Sigmoid colon (tissue), 4 donors: ENCODE results near the gene GRM1.

ENCODE experiments used
- EP300 ChIP-seq, 4 donors: sonication (generic); formaldehyde crosslinking; IDR thresholded peaks; one replicate each; pipeline ENCODE4 v1.6.1; 2017; ENCODE audit warnings: antibody characterized with exemption in 4 of 4
- TF ChIP-seq, protein P1 (sequence below), 4 experiments: fragments of 450-650 bp in 3 of 4; fragments of 200-600 bp in 1 of 4; IDR thresholded peaks; one replicate each; pipeline ENCODE4 v1.5.1; 2016 to 2019; ENCODE audit warnings: antibody characterized with exemption in 4 of 4, mild to moderate bottlenecking in 3 of 4, moderate library complexity in 2 of 4

DNA sequence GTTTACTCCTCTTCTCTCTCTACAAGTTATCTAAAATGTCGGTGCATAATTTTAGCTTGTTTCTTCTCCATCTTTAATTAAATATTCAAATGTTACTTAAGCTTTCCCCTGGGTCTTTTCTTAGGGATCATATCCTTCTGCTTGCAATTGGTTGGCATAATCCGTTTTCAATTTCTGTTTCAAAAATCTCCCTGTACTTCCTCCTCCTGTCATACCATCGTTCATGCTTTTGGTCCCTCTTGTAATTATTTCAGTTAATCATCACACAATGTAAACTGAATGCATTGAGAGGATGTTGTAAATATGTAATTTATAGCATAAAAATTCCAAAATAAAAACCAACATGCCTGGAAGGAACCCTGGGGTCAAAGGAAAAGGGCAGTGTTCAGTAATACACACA, 325.6 kb downstream of the GRM1 start:
- TF ChIP-seq, protein P1, sequence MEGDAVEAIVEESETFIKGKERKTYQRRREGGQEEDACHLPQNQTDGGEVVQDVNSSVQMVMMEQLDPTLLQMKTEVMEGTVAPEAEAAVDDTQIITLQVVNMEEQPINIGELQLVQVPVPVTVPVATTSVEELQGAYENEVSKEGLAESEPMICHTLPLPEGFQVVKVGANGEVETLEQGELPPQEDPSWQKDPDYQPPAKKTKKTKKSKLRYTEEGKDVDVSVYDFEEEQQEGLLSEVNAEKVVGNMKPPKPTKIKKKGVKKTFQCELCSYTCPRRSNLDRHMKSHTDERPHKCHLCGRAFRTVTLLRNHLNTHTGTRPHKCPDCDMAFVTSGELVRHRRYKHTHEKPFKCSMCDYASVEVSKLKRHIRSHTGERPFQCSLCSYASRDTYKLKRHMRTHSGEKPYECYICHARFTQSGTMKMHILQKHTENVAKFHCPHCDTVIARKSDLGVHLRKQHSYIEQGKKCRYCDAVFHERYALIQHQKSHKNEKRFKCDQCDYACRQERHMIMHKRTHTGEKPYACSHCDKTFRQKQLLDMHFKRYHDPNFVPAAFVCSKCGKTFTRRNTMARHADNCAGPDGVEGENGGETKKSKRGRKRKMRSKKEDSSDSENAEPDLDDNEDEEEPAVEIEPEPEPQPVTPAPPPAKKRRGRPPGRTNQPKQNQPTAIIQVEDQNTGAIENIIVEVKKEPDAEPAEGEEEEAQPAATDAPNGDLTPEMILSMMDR (IDR thresholded peaks at IDR 0.05) = no peak
- no peak for TF ChIP-seq EP300 (IDR thresholded peaks at IDR 0.05)
